ENCODE results near the gene MED16.
"Not testable (repeated sequence)": the region's sequence is repeated elsewhere in the genome, so short reads cannot be mapped to it uniquely, and the experiment has no call there.

Gene MED16

DNA sequence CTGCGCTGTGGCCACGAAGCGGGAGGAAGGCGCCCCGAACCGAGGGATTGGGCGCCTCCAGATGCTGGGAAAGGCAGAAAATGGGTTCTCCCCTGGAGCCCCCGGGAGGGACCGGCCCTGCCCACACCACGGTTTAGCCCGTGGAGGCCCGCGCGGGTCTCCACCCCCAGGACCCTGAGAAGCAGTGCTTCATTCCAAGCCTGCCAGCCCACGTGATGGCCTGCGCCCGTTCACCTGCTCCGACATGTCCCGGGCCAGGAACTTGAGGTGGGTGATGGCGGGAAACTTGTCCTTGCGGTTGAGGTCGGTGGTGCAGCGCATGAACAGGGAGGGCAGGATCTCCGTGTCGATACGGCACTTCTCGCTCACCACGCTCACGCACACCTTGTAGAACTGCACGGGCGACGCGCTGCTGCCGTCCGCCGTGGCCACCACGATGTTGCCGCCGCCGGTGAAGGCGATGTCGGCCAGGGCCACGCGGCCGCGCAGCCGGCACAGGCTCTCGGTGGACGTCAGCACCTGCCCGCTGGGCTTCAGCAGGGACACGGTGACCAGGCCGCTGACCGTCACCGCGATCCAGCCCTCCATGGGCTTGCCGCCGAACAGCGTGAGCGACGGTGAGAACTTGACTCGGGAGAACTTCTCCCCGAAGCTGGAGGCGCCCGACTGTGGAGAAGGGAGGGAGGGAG is 7.3 kb downstream of the MED16 start:
- no peak for DNase-seq

DNA sequence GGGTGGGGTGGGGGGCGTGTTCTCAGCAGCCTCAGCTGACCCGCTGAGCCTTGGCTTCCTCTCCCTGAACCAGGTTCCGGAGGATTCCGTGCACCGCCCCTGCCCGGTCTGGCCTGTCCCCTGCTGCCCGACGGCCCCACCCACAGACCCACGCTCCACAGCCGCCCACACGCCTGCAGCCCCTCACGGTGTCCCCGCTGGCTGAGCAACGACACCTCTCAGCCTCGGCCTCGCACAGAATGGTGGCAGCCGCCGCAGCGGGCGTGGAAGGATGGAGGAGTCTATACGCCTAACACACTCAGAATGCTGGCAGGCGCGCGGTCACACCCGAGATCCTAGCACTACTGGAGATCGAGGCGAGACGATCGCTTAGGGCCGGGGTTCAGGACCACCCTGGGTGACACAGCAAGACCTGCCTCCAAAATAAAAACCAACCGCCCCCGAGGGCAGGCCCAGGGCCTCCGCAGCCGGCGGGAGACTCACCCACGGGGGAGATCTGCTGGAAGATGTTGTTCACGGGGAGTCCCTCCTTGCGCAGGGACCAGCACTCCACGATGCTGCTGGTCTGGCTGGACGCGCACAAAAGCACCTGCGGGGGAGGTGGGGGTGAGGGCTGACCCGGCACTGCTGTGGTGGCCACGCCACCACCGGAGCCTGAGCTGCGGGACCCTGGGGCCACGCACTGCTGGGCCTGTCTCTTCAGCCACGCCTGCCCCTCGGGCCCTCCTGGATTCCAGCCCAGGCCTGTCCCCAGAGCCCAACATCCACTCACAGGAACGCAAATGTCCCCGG is 8.4 kb downstream of the MED16 start:
- DNase-seq = no peak

DNA sequence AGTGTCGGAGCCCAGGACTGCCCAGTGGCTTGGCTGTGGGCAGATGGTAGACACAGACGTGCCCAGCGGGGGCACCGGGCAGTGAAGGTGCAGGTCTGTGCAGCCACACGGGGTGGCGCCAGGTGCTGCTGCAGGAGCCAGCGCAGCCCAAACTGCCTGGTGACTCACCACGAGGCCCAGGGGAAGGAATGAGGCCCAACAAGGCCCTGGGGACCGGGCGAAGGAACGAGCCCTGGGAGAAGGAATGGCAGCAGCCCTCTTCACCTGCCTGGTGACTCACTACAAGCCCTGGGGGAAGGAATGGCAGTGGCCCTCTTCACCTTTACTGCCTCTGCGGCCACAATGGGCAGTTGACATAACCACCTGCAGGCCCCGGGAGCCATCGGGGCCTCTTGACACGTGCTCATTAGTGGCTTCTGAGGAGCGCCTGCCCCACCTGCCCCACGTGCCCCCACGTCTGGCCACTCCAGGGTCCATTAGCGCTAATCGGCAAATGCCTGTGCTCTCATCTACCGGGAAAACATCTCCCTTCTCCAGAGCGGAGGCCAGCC is 9.3 kb downstream of the MED16 start:
- no peak for DNase-seq

DNA sequence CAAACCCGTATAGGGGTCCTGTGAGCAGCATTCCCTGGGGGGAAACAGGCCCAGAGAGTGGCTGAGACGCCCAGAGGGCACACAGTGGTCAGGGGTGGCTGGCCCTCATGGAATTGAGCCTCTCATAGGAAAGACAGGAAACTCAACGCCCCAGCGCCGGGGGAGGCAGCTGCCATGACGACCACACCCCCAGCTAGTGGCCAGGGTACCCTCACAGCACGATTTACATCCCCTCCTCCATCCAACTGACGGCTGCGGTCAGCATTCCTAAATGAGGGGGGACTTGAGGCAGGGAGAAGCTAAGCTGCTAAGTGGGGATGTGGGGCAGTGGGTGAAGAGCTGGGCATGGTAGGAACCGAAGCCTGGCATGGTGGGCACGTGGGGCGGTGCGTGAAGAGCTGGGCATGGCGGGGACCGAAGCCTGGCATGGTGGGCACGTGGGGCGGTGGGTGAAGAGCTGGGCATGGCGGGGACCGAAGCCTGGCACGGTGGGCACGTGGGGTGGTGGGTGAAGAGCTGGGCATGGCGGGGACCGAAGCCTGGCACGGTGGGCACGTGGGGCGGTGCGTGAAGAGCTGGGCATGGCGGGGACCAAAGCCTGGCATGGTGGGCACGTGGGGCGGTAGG is 10.0 kb downstream of the MED16 start:
- no peak for DNase-seq

DNA sequence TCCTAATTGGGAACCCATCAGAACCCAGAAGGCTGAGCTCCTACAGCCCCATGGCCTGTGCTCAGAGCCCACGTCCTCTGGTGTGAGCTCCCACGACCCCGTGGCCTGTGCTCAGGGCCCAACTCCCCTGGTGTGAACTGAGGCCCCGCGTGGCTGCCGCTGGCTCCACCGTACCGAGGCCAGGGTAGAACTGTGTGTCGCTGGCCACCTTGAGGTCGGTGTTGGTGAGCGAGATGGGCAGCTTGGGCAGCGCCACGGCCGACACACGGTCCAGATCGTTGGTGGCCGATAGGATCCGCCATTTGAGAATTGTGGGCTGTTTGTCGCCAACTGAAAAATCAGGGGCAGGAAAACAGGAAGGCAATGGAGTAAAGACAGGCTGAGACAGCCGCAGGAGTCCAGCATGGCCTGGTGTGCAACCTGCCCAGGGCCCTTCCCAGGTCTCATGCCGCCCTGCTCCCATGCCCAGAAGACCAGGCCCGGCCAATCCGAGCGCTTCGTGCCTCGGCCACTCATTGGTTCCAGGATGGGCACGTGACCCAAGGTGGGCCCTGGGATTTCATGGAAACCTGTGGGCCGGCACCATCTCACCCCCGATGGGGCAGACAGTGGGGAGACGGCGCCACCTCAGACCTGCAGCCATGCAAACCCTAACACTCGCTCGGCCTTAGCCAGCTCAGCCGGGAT is 11.5 kb downstream of the MED16 start:
- no peak for DNase-seq

DNA sequence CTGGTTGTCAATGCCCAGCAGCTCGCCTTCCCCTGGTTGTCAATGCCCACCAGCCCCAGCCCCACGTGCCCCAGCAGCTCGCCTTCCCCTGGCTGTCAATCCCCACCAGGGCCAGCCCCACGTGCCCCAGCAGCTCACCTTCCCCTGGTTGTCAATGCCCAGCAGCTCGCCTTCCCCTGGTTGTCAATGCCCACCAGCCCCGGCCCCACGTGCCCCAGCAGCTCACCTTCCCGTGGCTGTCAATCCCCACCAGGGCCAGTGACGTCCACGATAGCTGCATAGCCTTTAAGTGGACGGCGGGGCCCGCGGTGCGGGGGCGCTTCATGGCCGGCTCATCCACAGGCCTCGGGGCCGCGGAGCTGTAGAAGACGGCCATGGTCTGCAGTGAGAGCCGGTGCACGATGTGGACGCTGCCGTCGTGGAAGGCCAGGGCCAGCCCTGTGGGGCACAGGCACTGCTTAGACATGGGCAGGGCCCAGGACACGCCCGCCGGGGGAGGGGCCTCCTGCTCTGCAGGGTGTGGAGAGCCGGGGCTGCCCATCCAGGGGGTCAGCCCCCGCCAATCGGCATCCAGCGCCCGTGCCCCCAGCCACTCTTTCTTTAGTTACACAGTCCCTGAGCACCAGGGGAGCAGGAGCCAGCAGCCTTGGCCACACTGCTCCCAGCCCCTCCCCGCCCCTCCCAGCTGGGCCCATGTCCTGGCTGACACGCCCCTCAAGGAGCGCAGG is 13.1 kb downstream of the MED16 start:
- DNase-seq = no peak

DNA sequence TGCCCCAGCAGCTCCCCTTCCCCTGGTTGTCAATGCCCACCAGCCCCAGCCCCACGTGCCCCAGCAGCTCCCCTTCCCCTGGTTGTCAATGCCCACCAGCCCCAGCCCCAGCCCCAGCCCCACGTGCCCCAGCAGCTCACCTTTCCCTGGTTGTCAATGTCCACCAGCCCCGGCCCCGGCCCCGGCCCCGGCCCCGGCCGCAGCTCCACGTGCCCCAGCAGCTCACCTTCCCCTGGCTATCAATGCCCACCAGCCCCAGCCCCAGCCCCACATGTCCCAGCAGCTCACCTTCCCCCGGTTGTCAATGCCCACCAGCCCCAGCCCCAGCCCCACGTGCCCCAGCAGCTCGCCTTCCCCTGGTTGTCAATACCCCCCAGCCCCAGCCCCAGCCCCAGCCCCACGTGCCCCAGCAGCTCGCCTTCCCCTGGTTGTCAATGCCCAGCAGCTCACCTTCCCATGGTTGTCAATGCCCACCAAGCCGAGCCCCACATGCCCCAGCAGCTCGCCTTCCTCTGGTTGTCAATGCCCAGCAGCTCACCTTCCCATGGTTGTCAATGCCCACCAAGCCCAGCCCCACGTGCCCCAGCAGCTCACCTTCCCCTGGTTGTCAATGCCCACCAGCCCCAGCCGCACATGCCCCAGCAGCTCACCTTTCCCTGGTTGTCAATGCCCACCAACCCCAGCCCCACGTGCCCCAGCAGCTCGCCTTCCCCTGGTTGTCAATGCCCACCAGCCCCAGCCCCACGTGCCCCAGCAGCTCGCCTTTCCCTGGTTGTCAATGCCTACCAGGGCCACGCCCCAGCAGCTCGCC is 14.0 kb downstream of the MED16 start:
- DNase-seq = not testable (repeated sequence)

DNA sequence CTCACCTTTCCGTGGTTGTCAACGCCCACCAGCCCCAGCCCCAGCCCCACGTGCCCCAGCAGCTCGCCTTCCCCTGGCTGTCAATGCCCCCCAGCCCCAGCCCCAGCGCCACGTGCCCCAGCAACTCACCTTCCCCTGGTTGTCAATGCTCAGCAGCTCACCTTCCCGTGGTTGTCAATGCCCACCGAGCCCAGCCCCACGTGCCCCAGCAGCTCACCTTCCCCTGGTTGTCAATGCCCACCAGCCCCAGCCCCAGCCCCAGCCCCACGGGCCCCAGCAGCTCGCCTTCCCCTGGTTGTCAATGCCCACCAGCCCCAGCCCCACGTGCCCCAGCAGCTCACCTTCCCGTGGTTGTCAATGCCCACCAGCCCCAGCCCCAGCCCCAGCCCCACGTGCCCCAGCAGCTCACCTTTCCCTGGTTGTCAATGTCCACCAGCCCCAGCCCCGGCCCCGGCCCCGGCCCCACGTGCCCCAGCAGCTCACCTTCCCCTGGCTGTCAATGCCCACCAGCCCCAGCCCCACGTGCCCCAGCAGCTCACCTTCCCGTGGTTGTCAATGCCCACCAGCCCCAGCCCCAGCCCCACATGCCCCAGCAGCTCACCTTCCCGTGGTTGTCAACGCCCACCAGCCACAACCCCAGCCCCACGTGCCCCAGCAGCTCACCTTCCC is 14.9 kb downstream of the MED16 start:
- DNase-seq = not testable (repeated sequence)

DNA sequence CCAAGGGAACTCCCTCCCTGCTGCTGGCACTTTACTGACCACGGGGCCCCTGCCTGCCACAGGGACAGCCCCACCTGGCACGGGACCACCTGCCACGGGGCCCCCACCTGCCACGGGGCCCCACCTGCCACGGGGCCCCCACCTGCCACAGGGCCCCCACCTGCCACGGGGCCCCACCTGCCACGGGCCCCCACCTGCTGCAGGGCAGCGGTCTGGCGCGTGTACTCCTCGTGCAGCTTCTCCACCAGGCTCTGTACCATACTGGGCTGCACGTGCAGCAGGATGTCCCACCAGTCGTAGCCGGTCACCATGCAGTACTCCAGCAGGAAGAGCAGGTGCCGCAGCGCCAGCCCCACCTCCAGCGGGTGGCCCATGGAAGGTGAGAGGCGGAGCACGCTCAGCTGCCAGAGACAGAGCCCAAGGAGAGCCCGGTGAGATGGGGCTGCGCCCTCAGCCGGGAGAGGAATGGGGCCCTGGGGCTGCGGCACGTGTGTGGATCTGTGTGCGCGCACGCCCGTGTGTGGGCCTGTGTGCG is 16.1 kb downstream of the MED16 start:
- DNase-seq = no peak

DNA sequence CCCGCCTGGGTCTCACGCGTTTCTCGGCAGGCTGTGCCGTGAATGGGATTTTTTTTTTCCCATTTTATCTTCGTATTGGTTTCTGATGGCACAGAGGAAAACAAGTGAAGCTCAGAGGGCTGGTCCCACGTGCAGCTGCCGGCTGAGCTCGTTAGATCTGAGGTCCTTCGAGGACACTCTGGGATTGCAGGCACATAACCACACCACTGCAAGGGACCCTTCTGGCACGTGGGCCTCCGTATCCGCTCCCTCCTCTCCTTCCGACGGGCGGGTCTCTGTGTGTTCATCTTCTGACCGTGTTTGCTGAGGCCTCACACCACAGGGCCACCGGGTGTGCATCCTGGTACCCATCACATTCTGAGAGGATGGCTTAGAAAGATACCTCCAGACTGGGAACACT is 16.9 kb downstream of the MED16 start:
- DNase-seq = no peak

DNA sequence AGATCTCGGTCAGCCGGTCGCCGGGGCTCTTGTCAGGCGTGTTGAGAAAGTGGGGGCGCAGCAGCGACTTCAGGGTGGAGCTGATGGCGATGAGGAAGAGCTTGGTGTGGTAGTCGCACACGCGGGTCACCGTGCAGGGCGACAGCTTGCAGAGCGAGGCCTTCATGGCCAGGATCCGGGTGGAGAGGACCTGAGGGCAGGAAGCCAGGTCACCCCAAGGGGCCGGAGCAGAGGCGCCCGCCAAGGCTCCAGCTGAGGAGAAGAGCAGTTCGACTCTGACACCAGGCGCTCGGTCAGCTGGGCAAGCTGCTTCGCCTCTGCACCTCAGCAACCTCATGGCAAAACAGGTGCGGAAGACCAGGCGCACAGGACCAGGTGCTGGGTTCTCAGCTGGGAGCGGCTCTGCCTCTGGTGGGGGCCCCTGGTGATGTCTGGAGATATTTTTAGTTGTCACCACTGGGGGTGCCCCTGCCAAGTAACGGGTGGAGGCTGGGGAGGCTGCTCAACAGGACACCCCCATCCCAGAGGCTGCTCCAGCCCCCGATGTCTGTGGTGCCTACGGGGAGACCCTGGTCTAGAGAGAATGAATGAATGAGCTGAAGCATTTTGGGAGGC is 17.6 kb downstream of the MED16 start:
- DNase-seq = no peak

DNA sequence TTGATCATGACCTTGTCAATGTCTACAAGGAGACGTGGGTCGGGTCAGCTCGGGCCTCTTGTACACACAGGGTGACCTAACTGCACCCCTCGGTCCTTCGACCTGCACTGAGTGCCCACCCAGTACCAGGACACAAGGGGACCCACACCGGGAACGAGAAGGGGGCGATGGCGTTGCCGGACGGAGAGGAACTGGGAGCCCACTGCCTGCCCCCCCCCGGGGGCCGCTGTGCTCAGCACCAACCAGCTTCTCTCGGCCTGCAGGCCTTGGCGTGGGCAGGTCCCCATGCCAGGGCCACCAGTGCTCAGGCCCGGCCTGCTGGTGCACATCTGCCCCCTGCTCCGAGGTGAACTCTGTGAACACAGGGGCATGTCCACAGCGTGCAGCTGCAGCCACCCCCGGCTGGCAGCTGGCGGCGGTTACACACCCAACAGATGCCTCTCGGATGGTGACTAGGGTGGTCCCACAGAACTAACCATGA is 19.4 kb downstream of the MED16 start:
- no peak for DNase-seq

DNA sequence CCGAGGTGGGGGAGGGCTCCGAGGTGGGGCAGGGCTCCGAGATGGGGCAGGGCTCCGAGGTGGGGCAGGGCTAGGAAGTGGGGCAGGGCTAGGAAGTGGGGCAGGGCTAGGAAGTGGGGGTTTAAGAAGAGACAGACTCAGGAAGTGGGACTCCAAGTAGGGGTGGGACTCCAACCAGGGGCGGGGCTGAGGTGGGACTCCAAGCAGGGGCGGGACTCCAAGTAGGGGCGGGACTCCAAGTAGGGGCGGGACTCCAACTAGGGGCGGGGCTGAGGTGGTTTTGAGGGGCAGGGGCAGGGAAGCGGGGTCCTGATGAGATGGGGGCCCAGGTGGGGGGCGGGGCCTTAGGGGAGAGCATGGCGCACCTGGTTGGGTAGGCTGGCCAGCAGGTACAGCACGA is 19.9 kb downstream of the MED16 start:
- DNase-seq = peak; percentile 71

DNA sequence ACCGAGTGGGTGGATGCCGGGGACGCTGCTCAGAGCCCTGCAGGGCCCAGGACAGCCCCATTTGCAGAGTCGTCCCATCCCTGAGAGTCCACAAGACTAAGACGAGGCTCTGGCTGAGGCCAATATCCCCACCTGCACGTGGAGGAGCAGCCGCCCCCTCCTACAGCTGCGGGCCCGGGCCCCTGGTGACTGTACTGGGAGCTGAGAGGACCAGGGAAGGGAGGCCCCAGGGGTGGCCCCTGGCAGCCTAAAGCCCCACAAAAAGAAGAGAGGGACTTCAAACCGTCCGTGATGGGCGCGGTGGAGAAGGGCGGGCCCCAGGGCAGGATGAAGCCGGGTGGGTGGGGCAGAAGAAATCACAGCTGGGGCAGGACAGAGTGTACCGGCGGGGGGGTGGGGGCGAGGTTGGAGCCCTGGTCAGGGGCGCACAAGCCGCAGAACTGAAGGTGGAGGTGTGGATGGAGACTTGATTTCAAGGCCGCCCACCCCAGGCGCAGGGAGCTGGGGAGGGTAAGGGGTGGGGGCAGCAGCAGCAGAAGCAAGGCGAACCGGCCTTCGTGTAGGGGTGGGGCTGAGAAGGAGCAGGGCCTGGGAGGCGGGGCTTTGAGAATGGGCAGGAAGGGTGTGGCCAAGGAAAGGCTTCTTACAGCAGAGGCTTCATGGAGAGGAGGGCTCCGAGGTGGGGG is 20.6 kb downstream of the MED16 start:
- DNase-seq = peak; percentile 76

DNA sequence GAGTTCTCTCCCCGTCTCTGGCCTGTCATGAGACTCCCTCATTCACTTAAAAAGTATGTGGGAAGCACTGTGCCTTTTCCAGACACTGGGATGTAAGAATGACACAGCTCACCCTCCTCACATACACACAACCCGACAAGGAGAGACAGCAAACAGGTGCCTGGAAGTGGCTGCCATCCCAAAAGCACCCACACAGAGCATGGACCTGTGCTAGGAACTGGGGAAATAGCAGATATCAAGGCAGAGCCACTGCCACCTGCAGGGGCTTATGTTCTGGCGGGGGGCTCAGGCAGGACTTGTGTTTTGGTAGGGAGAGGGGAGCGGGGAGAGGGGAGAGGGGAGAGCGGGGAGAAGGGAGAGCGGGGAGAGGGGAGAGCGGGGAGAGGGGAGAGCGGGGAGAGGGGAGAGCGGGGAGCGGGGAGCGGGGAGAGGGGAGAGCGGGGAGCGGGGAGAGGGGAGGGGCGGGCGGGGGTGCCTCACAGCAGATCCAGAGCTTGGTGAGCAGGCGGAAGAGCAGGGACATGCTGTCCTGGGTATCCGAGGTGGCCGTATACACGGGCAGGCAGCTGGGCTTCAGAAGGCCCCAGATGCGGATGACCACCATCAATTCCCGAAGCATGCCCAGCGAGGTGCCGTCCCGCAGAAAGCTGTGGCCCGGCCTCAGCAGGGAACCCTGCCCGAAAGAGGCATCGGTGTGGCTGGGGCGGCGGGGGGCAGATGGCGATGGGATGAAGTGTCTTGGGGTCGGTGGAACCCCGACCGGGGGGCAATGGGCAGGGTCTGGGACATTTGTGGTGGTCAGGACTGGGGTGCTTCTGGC is 21.3 kb downstream of the MED16 start:
- DNase-seq = no peak

DNA sequence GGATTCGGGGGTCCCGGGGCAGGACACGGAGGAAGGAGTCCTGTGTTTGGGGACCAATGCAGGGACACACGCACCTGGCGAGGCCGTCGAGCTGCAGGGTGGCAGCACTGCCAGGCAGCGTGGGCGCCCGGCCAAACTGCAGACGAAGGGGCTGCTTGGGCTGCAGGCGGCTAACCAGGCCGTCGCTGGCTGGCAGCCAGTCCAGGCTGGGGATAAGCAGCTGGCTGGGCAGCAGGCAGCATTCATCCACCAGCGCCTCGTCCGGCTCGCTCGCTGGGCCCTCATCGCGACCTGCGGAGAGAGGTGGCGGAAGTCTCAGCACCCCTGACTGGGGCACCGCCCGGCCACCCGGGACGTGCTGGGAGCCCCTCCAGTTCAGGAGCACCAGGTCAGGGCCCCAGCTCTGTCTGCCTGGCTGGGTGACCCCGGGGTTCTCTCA is 22.0 kb downstream of the MED16 start:
- DNase-seq = no peak

DNA sequence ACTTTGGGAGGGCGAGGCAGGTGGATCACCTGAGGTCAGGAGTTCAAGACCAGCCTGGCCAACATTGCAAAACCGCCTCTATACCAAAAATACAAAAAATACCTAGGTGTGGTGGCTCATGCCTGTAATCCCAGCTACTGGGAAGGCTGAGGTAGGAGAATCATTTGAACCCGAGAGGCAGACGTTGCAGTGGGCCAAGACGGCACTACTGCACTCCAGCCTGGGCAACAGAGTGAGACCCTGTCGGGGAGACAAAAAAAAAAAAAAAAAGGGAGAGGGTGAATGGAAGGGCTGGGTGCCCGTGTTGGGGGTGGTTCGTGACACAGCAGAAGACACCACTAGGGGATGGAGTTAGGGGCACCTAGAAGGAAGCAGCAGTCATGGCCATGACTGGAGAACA is 22.7 kb downstream of the MED16 start:
- no peak for DNase-seq
